AG04449 (cell line): ENCODE results near the gene ERC2.

Source experiments
- CTCF ChIA-PET: fragments of 350-600 bp; formaldehyde crosslinking; extraction: SDS; loops from one replicate; lab custom pipeline; 2021; ENCODE audit warnings: antibody characterized with exemption; lab: Yijun Ruan, JAX
- POLR2A ChIA-PET: fragments of 400-600, 350-600 bp; formaldehyde crosslinking; extraction: SDS; loops from one replicate; lab custom pipeline; 2020; ENCODE audit warnings: antibody characterized with exemption, inconsistent platforms; lab: Yijun Ruan, JAX
- DNase-seq: peaks from one replicate; pipeline ENCODE4 v3.0.0-alpha.2; 2010; ENCODE audit warnings: low read depth, low spot score
- H3K4me3 ChIP-seq: 2 replicates; pipeline ENCODE4 v1.5.1; 2011; ENCODE audit warnings: low read depth, mild to moderate bottlenecking, control low read depth, low read length
- CTCF ChIP-seq: IDR thresholded peaks from one replicate; pipeline ENCODE4 v1.5.1; 2011; ENCODE audit warnings: mild to moderate bottlenecking, moderate library complexity, low read length, control low read depth, inconsistent platforms; ENCODE audit not compliant: insufficient read depth; ENCODE audit errors: missing control alignments

Gene ERC2

GRCh38 chr3:55538158-55538557 lies 930.1 kb downstream of the ERC2 start:
- CTCF ChIA-PET, result interaction anchor here (1.2 kb wide), 1 partner anchor 11 kb away, joined by 4 read pairs; no protein-coding TSS in a partner anchor

GRCh38 chr3:55537563-55537962 lies 930.7 kb downstream of the ERC2 start:
- ChIA-PET CTCF (no interaction called here), POLR2A (no interaction called here)
- no peak for DNase-seq
- no peak overlapping the region for H3K4me3 ChIP-seq
- TF ChIP-seq CTCF, result no peak

More at GRCh38 chr3:55538158-55538557, 930.1 kb downstream of the ERC2 start:
- DNase-seq, result no peak
- TF ChIP-seq CTCF, result no peak
- POLR2A ChIA-PET, result no interaction called here
- no peak overlapping the region for H3K4me3 ChIP-seq

- no peak for DNase-seq
- POLR2A ChIA-PET, result no interaction called here
- H3K4me3 ChIP-seq, result no peak overlapping the region
- TF ChIP-seq CTCF, result no peak
- CTCF ChIA-PET, result no interaction called here
Measured at GRCh38 chr3:55537129-55537528, 931.1 kb downstream of the ERC2 start.

GRCh38 chr3:55534876-55535275 lies 933.4 kb downstream of the ERC2 start:
- DNase-seq, result no peak
- CTCF ChIA-PET, result no interaction called here
- no peak for TF ChIP-seq CTCF
- POLR2A ChIA-PET, result no interaction called here
- no peak overlapping the region for H3K4me3 ChIP-seq

GRCh38 chr3:55532806-55533205 lies 935.5 kb downstream of the ERC2 start:
- CTCF ChIA-PET, result interaction anchor here (1.2 kb wide), 1 partner anchor 214 kb away, joined by 3 read pairs; no protein-coding TSS in a partner anchor
- H3K4me3 ChIP-seq, result no peak overlapping the region
- no peak for DNase-seq
- POLR2A ChIA-PET, result no interaction called here
- no peak for TF ChIP-seq CTCF

GRCh38 chr3:55531321-55531720 lies 936.9 kb downstream of the ERC2 start:
- DNase-seq, result no peak
- no peak for TF ChIP-seq CTCF
- ChIA-PET CTCF (interaction anchor here (0.7 kb wide), 1 partner anchor 214 kb away, joined by 3 read pairs; no protein-coding TSS in a partner anchor), POLR2A (no interaction called here)
- no peak overlapping the region for H3K4me3 ChIP-seq
